H9 (cell line): ENCODE measurements around the gene KAZN. TPM values are rescaled to one million over a fixed set of nuclear protein-coding genes. Genes with fewer than 3 reads are reported as not detected.

Experiments
- DNase-seq: peaks from one replicate; pipeline ENCODE4 v3.0.0-alpha.2; 2017
- H2AFZ ChIP-seq: one replicate; pipeline ENCODE4 v1.6.1; 2013; ENCODE audit warnings: mild to moderate bottlenecking, low read length, control low read depth, moderate library complexity
- H2AK5ac ChIP-seq: 2 replicates; pipeline ENCODE4 v1.6.1; 2013; ENCODE audit warnings: low read length, control low read depth, mixed read lengths; ENCODE audit not compliant: insufficient read length
- H2BK120ac ChIP-seq: one replicate; pipeline ENCODE4 v1.6.1; 2013; ENCODE audit warnings: low read depth, mild to moderate bottlenecking, low read length, control low read depth, inconsistent platforms; ENCODE audit not compliant: poor library complexity, severe bottlenecking
- H2BK12ac ChIP-seq: 2 replicates; pipeline ENCODE4 v1.6.1; 2013; ENCODE audit warnings: low read length, control low read depth, mixed read lengths, low read depth; ENCODE audit not compliant: insufficient read length
- H2BK15ac ChIP-seq: 2 replicates; pipeline ENCODE4 v1.6.1; 2013; ENCODE audit warnings: low read depth, low read length, control low read depth
- H2BK20ac ChIP-seq: one replicate; pipeline ENCODE4 v1.6.1; 2013; ENCODE audit warnings: low read depth, mild to moderate bottlenecking, low read length, control low read depth, inconsistent platforms; ENCODE audit not compliant: poor library complexity, severe bottlenecking
- H2BK5ac ChIP-seq: 2 replicates; pipeline ENCODE4 v1.6.1; 2013; ENCODE audit warnings: low read length, control low read depth, mixed read lengths; ENCODE audit not compliant: insufficient read length
- H3K14ac ChIP-seq: 2 replicates; pipeline ENCODE4 v1.6.1; 2013; ENCODE audit warnings: low read length, control low read depth; ENCODE audit not compliant: insufficient read depth
- H3K18ac ChIP-seq: 2 replicates; pipeline ENCODE4 v1.6.1; 2013; ENCODE audit warnings: low read depth, mild to moderate bottlenecking, mixed read lengths, low read length, control low read depth; ENCODE audit not compliant: insufficient read length
- H3K23ac ChIP-seq: 2 replicates; pipeline ENCODE4 v1.6.1; 2013; ENCODE audit warnings: low read length, control low read depth, mixed read lengths, low read depth; ENCODE audit not compliant: insufficient read length
- H3K23me2 ChIP-seq: 2 replicates; pipeline ENCODE4 v1.6.1; 2013; ENCODE audit warnings: low read depth, mild to moderate bottlenecking, mixed read lengths, low read length, control low read depth; ENCODE audit not compliant: insufficient read length, poor library complexity, severe bottlenecking
- H3K27ac ChIP-seq: 2 replicates; pipeline ENCODE4 v1.5.1; 2013; ENCODE audit warnings: low read length, control low read depth, mixed read lengths, low read depth; ENCODE audit not compliant: insufficient read length
- H3K27me3 ChIP-seq: 2 replicates; pipeline ENCODE4 v1.6.1; 2013; ENCODE audit warnings: low read length, control low read depth, inconsistent platforms; ENCODE audit not compliant: insufficient read depth
- H3K4ac ChIP-seq: 2 replicates; pipeline ENCODE4 v1.6.1; 2013; ENCODE audit warnings: low read depth, mild to moderate bottlenecking, control low read depth, inconsistent platforms, low read length, moderate library complexity
- H3K4me1 ChIP-seq: 2 replicates; pipeline ENCODE4 v1.6.1; 2013; ENCODE audit warnings: low read length, control low read depth, inconsistent platforms; ENCODE audit not compliant: insufficient read depth
- H3K4me2 ChIP-seq: 2 replicates; pipeline ENCODE4 v1.6.1; 2013; ENCODE audit warnings: low read length, control low read depth, mixed read lengths; ENCODE audit not compliant: insufficient read length, insufficient read depth
- H3K56ac ChIP-seq: 2 replicates; pipeline ENCODE4 v1.6.1; 2013; ENCODE audit warnings: low read depth, mild to moderate bottlenecking, mixed read lengths, low read length, control low read depth; ENCODE audit not compliant: insufficient read length
- H3K79me1 ChIP-seq: 2 replicates; pipeline ENCODE4 v1.6.1; 2013; ENCODE audit warnings: low read depth, mild to moderate bottlenecking, moderate library complexity, low read length, control low read depth, inconsistent platforms; ENCODE audit not compliant: insufficient read depth, poor library complexity, severe bottlenecking
- H3K79me2 ChIP-seq: 2 replicates; pipeline ENCODE4 v1.6.1; 2013; ENCODE audit warnings: low read length, control low read depth, inconsistent platforms; ENCODE audit not compliant: insufficient read depth
- H3K9ac ChIP-seq: 2 replicates; pipeline ENCODE4 v1.6.1; 2013; ENCODE audit warnings: low read length, control low read depth, mixed read lengths; ENCODE audit not compliant: insufficient read length; ENCODE audit errors: extremely low read depth
- H3K9me3 ChIP-seq: one replicate; pipeline ENCODE4 v1.6.1; 2013; ENCODE audit warnings: low read depth, low read length, inconsistent platforms; ENCODE audit not compliant: control insufficient read depth
- H3T11ph ChIP-seq: one replicate; pipeline ENCODE4 v1.6.1; 2013; ENCODE audit warnings: mild to moderate bottlenecking, low read length, control low read depth, inconsistent platforms
- H4K20me1 ChIP-seq: one replicate; pipeline ENCODE4 v1.6.1; 2013; ENCODE audit not compliant: control insufficient read depth, insufficient read length, insufficient read depth
- H4K5ac ChIP-seq: 2 replicates; pipeline ENCODE4 v1.6.1; 2013; ENCODE audit warnings: low read depth, mild to moderate bottlenecking, mixed read lengths, low read length, control low read depth; ENCODE audit not compliant: insufficient read length
- H4K8ac ChIP-seq: replicated peaks from 2 replicates; pipeline ENCODE4 v1.6.1; 2013; ENCODE audit warnings: low read length, control low read depth, mixed read lengths, low read depth; ENCODE audit not compliant: insufficient read length
- H4K91ac ChIP-seq: 2 replicates; pipeline ENCODE4 v1.6.1; 2013; ENCODE audit warnings: low read depth, mild to moderate bottlenecking, moderate library complexity, mixed read lengths, low read length, control low read depth; ENCODE audit not compliant: insufficient read length
- H3K27ac Mint-ChIP-seq, 3 experiments: 2 replicates in 2 of 3; 3 replicates in 1 of 3; pipeline ENCODE4 v1.8.0; 2020 to 2021; ENCODE audit warnings: mixed read lengths in 3 of 3, mild to moderate bottlenecking in 1 of 3, moderate library complexity in 1 of 3
- H3K27me3 Mint-ChIP-seq: 2 replicates; pipeline ENCODE4 v1.8.0; 2021; ENCODE audit warnings: low read depth, mild to moderate bottlenecking, moderate library complexity, mixed read lengths
- H3K36me3 Mint-ChIP-seq, 3 experiments: 2 replicates in 2 of 3; 3 replicates in 1 of 3; pipeline ENCODE4 v1.8.0; 2020 to 2021; ENCODE audit warnings: low read depth in 3 of 3, mixed read lengths in 3 of 3; ENCODE audit not compliant: insufficient read depth in 1 of 3
- H3K4me1 Mint-ChIP-seq, 2 experiments: 2 replicates each; pipeline ENCODE4 v1.8.0; 2020; ENCODE audit warnings: mixed read lengths in 2 of 2
- H3K4me3 Mint-ChIP-seq, 2 experiments: 2 replicates in 1 of 2; 3 replicates in 1 of 2; pipeline ENCODE4 v1.8.0; 2020 to 2021; ENCODE audit warnings: mild to moderate bottlenecking in 2 of 2, mixed read lengths in 2 of 2, moderate library complexity in 1 of 2
- H3K9me3 Mint-ChIP-seq, 2 experiments: 2 replicates in 1 of 2; 3 replicates in 1 of 2; pipeline ENCODE4 v1.8.0; 2020; ENCODE audit warnings: mild to moderate bottlenecking in 2 of 2, mixed read lengths in 2 of 2, moderate library complexity in 1 of 2
- WGBS: extraction: QIAGEN DNeasy Blood & Tissue Kit; methylation state at CpG from one replicate; pipeline ENCODE4 v1.1.7; 2013; ENCODE audit warnings: missing lambda C conversion rate, low lambda C conversion rate, mixed read lengths; ENCODE audit not compliant: insufficient read length; ENCODE audit errors: extremely low coverage; 5-methylcytosine and 5-hydroxymethylcytosine counted together
- total RNA-seq: library from RNA; stranded (reverse); gene quantifications from 2 replicates; pipeline ENCODE4 v1.2.1, GENCODE V29; 2021
- TF ChIP-seq, protein P1 (sequence below): fragments of 200-600 bp; sonication (generic); conservative IDR thresholded peaks from 3 replicates; pipeline ENCODE4 v1.8.0; 2021; ENCODE audit warnings: antibody characterized with exemption, mild to moderate bottlenecking

KAZN gene
- total RNA-seq, 1 experiment from 2014 or later: 7.6 TPM

GRCh38 chr1:14773396-14774025 lies 175.0 kb downstream of the KAZN start:
- no peak overlapping the region for H3K18ac ChIP-seq
- H3K4me2 ChIP-seq: no peak overlapping the region
- Mint-ChIP-seq H3K27ac (no peak overlapping the region; a peak in 1 of 7 replicates), H3K4me3 (no peak overlapping the region), H3K4me1 (peaks cover 23 to 31% of the 10 kb centered on the region in 2 experiments), H3K27me3 (no peaks in the 10 kb centered on the region; the same call in 1 of the 2 replicates), H3K9me3 (no peaks in the 10 kb centered on the region), H3K36me3 (peaks cover 0 to 4% (median 0%) of the 10 kb centered on the region in 3 experiments; a peak in 1 of 7 replicates)
- H3K79me2 ChIP-seq: no peaks in the 10 kb centered on the region
- no peak overlapping the region for H3K4ac ChIP-seq
- H4K5ac ChIP-seq: no peak overlapping the region
- H2BK5ac ChIP-seq: no peak overlapping the region
- no peak overlapping the region for H3K9ac ChIP-seq
- H2AFZ ChIP-seq: no peak overlapping the region
- H3K27me3 ChIP-seq: no peaks in the 10 kb centered on the region
- H2BK120ac ChIP-seq: no peak overlapping the region
- H4K20me1 ChIP-seq: no peaks in the 10 kb centered on the region
- no peaks in the 10 kb centered on the region for H3K79me1 ChIP-seq
- H3K9me3 ChIP-seq: no peaks in the 10 kb centered on the region
- H2BK20ac ChIP-seq: no peak overlapping the region
- no peak overlapping the region for H2AK5ac ChIP-seq
- H3T11ph ChIP-seq: no peak overlapping the region
- no peaks in the 10 kb centered on the region for H3K23me2 ChIP-seq
- H3K27ac ChIP-seq: no peak overlapping the region
- H2BK15ac ChIP-seq: no peak overlapping the region
- H2BK12ac ChIP-seq: no peak overlapping the region
- TF ChIP-seq, protein P1, sequence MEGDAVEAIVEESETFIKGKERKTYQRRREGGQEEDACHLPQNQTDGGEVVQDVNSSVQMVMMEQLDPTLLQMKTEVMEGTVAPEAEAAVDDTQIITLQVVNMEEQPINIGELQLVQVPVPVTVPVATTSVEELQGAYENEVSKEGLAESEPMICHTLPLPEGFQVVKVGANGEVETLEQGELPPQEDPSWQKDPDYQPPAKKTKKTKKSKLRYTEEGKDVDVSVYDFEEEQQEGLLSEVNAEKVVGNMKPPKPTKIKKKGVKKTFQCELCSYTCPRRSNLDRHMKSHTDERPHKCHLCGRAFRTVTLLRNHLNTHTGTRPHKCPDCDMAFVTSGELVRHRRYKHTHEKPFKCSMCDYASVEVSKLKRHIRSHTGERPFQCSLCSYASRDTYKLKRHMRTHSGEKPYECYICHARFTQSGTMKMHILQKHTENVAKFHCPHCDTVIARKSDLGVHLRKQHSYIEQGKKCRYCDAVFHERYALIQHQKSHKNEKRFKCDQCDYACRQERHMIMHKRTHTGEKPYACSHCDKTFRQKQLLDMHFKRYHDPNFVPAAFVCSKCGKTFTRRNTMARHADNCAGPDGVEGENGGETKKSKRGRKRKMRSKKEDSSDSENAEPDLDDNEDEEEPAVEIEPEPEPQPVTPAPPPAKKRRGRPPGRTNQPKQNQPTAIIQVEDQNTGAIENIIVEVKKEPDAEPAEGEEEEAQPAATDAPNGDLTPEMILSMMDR: no peak
- H3K4me1 ChIP-seq: no peaks in the 10 kb centered on the region; the same call in 1 of the 2 replicates
- no CpG with 5 or more reads among the region's 13 CpGs for WGBS
- H4K8ac ChIP-seq: no peak overlapping the region
- H3K14ac ChIP-seq: no peak overlapping the region
- no peak overlapping the region for H4K91ac ChIP-seq
- no peak overlapping the region for H3K23ac ChIP-seq
- no peak overlapping the region for H3K56ac ChIP-seq
- DNase-seq: no peak
